ENCODE measurements around the gene SNTG2. TPM values are rescaled to one million over a fixed set of nuclear protein-coding genes. Genes with fewer than 3 reads are reported as not detected.

SNTG2 gene
- total and polyA plus RNA-seq, 10 of the 15 experiments (the other 5 are each of a cell fraction or from before 2014, with no cell fraction given): not detected

DNA sequence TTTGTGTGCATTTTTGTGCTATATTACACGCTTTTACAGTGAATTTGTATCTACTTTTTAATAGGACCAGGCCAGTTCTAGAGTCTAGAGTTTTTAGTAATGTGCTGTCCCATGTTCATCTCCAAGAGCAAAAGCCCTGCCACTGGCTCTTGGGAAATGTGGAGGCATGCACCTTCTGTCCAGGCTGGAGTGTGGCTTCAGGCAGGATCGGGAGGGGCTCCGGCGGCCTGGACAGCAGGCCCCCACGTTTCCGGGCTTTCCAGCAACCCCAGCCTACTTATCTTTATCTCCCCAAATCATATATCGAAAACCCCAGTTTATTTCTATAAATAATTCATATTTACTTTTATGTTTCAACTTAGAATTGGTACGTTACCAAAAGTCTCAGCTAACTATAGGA, 78.2 kb downstream of the SNTG2 start:
- H3K27ac ChIP-seq (ENCODE audit: control insufficient read depth, insufficient read depth): no peak overlapping the region
- H3K4me2 ChIP-seq (ENCODE audit: control insufficient read depth, insufficient read depth): no peak overlapping the region
- ChIA-PET CTCF (no interaction called here), POLR2A (no interaction called here), SMC1A (ENCODE audit: uncharacterized antibody, unreplicated experiment) (no interaction called here), RAD21 (ENCODE audit: unreplicated experiment) (no interaction called here)
- FAIRE-seq (no peak), DNase-seq (ENCODE audit: low read depth, low spot score) (no peak), ATAC-seq (no peak)
- 26% methylated on average over 8 of the region's 8 CpGs for WGBS (ENCODE audit: insufficient coverage, insufficient replicate concordance, low lambda C conversion rate, missing lambda C conversion rate)
- in situ Hi-C loops (cut with MboI) (no loop called here), intact Hi-C loops (cut with micrococcal nuclease; ENCODE audit: unreplicated experiment) (no loop called here)
- H3K4me1 ChIP-seq (ENCODE audit: control insufficient read depth, insufficient read depth, low read length): no peaks in the 10 kb centered on the region
- BruUV-seq (replicated peaks): no TSS peak
- TF ChIP-seq ZSCAN29 (IDR thresholded peaks at IDR 0.05) (no peak), RUNX3 (IDR thresholded peaks at IDR 0.05; ENCODE audit: low read length) (no peak), CREB1 (IDR thresholded peaks at IDR 0.05; ENCODE audit: low read depth) (no peak), NFYB (IDR thresholded peaks at IDR 0.05; ENCODE audit: insufficient read depth, low read depth, low read length) (no peak), IRF4 (IDR thresholded peaks at IDR 0.05; ENCODE audit: low read depth, low read length) (no peak)
- TF ChIP-seq, protein P1, sequence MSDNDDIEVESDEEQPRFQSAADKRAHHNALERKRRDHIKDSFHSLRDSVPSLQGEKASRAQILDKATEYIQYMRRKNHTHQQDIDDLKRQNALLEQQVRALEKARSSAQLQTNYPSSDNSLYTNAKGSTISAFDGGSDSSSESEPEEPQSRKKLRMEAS (IDR thresholded peaks at IDR 0.05; ENCODE audit: low read depth, low read length): no peak
- H3K79me2 ChIP-seq (ENCODE audit: control insufficient read depth, insufficient read depth, low read length): no peaks in the 10 kb centered on the region
- H2AFZ ChIP-seq (ENCODE audit: control insufficient read depth, low read depth, low read length): no peak overlapping the region
- no peak overlapping the region for H3K9ac ChIP-seq (ENCODE audit: control insufficient read depth, insufficient read depth, low read length)
- H3K27me3 ChIP-seq (replicated peaks in 1 of 2; ENCODE audit: control insufficient read depth in 2 of 2, insufficient read depth in 2 of 2, low read length in 1 of 2): no peaks in the 10 kb centered on the region
- H3K9me3 ChIP-seq (replicated peaks; ENCODE audit: control insufficient read depth, insufficient read depth, low read length): no peaks in the 10 kb centered on the region; the same call in 2 of the 3 replicates
- no peaks in the 10 kb centered on the region for H4K20me1 ChIP-seq (ENCODE audit: control insufficient read depth, insufficient read depth)
- H3K4me3 ChIP-seq: no peak overlapping the region
- H3K36me3 ChIP-seq (ENCODE audit: control insufficient read depth in 2 of 2, insufficient read depth in 2 of 2, low read length in 1 of 2): no peaks in the 10 kb centered on the region

DNA sequence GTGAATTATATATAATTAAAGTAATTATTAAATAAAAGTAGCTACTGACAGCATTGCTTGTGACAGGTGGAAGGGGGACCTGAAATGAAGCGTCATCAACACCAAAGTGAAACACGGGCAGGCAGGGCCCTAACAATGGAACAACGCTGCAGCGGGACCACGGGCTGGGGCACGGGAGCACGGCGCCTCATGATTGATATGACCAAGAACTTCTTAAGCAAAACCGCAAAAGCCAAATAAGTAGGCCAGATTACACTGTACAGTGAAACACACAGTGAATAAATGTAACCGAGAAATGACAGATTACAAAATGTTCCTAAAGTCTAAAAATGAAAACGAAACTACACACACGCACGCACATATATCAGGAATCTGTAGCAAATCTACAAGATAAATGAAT, 81.4 kb downstream of the SNTG2 start:
- BruUV-seq (replicated peaks): no TSS peak
- H3K4me2 ChIP-seq (ENCODE audit: control insufficient read depth, insufficient read depth): no peak overlapping the region
- ChIA-PET POLR2A (no interaction called here), SMC1A (ENCODE audit: uncharacterized antibody, unreplicated experiment) (no interaction called here), RAD21 (ENCODE audit: unreplicated experiment) (no interaction called here), CTCF (no interaction called here)
- H3K79me2 ChIP-seq (ENCODE audit: control insufficient read depth, insufficient read depth, low read length): no peaks in the 10 kb centered on the region
- no peak overlapping the region for H3K27ac ChIP-seq (ENCODE audit: control insufficient read depth, insufficient read depth)
- no peak overlapping the region for H3K9ac ChIP-seq (ENCODE audit: control insufficient read depth, insufficient read depth, low read length)
- H3K9me3 ChIP-seq (replicated peaks; ENCODE audit: control insufficient read depth, insufficient read depth, low read length): no peaks in the 10 kb centered on the region; the same call in 2 of the 3 replicates
- in situ Hi-C loops (cut with MboI) (no loop called here), intact Hi-C loops (cut with micrococcal nuclease; ENCODE audit: unreplicated experiment) (no loop called here)
- H3K4me3 ChIP-seq: no peak overlapping the region
- no peak overlapping the region for H2AFZ ChIP-seq (ENCODE audit: control insufficient read depth, low read depth, low read length)
- H3K27me3 ChIP-seq (replicated peaks in 1 of 2; ENCODE audit: control insufficient read depth in 2 of 2, insufficient read depth in 2 of 2, low read length in 1 of 2): no peaks in the 10 kb centered on the region
- no peaks in the 10 kb centered on the region for H4K20me1 ChIP-seq (ENCODE audit: control insufficient read depth, insufficient read depth)
- no peaks in the 10 kb centered on the region for H3K4me1 ChIP-seq (ENCODE audit: control insufficient read depth, insufficient read depth, low read length)
- H3K36me3 ChIP-seq (ENCODE audit: control insufficient read depth in 2 of 2, insufficient read depth in 2 of 2, low read length in 1 of 2): no peaks in the 10 kb centered on the region
- ATAC-seq: no peak
- TF ChIP-seq, protein P2, sequence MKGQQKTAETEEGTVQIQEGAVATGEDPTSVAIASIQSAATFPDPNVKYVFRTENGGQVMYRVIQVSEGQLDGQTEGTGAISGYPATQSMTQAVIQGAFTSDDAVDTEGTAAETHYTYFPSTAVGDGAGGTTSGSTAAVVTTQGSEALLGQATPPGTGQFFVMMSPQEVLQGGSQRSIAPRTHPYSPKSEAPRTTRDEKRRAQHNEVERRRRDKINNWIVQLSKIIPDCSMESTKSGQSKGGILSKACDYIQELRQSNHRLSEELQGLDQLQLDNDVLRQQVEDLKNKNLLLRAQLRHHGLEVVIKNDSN (IDR thresholded peaks at IDR 0.05; ENCODE audit: borderline replicate concordance, extremely low read length, insufficient read depth, low read depth, low read length): no peak
- TF ChIP-seq ETV6 (conservative IDR thresholded peaks at IDR 0.05 in 1 of 2, IDR thresholded peaks at IDR 0.05 in 1 of 2; ENCODE audit: borderline replicate concordance in 1 of 2, low read depth in 1 of 2) (no peak), STAT3 (IDR thresholded peaks at IDR 0.05; ENCODE audit: low read depth, low read length) (no peak), MEF2A (IDR thresholded peaks at IDR 0.05; ENCODE audit: insufficient read depth, low read depth, low read length) (no peak), RB1 (IDR thresholded peaks at IDR 0.05; ENCODE audit: borderline replicate concordance) (no peak)
- TF ChIP-seq, protein P3, sequence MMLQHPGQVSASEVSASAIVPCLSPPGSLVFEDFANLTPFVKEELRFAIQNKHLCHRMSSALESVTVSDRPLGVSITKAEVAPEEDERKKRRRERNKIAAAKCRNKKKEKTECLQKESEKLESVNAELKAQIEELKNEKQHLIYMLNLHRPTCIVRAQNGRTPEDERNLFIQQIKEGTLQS (IDR thresholded peaks at IDR 0.05; ENCODE audit: borderline replicate concordance, extremely low read depth, low read depth, low read length): no peak
- TF ChIP-seq, protein P4, sequence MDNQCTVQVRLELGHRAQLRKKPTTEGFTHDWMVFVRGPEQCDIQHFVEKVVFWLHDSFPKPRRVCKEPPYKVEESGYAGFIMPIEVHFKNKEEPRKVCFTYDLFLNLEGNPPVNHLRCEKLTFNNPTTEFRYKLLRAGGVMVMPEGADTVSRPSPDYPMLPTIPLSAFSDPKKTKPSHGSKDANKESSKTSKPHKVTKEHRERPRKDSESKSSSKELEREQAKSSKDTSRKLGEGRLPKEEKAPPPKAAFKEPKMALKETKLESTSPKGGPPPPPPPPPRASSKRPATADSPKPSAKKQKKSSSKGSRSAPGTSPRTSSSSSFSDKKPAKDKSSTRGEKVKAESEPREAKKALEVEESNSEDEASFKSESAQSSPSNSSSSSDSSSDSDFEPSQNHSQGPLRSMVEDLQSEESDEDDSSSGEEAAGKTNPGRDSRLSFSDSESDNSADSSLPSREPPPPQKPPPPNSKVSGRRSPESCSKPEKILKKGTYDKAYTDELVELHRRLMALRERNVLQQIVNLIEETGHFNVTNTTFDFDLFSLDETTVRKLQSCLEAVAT (IDR thresholded peaks at IDR 0.05): no peak
- 27% methylated on average over 13 of the region's 13 CpGs for WGBS (ENCODE audit: insufficient coverage, insufficient replicate concordance, low lambda C conversion rate, missing lambda C conversion rate)
- no peak for FAIRE-seq
- no peak for DNase-seq (ENCODE audit: low read depth, low spot score)
